ENCODE results near the gene RESP18. TPM values are rescaled to one million over a fixed set of nuclear protein-coding genes. Genes with fewer than 3 reads are reported as not detected.
A peak's percentile ranks its signal among the peaks of the same experiment; 100 is the strongest.

Gene RESP18
- total RNA-seq, 2 donors from 2014 or later, result not detected

DNA sequence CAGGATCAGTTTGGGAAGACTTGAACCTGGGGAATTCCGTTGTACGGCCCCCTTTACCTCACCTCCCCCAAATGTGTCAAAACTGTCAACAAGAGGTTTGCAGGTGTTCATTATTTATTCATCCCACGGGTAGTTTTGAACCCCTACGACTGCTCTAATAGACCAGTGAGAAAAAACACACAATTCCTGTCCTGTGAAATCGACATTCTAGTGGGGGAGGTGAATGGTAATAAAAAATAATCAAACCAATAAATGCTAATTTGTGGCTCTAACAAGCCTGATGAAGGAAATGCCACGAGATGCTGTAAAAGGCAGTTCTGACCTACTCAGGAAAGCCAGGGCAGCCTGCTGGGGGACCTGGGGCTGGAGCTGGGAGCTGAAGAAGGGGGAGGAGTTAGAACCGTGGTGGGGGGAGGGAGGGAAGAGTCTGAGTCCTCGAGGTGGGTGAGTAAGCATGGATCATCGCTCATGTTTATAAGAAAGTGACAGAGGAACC lies 53.8 kb downstream of the RESP18 start:
- DNase-seq (ENCODE audit: low spot score), result no peak
- Histone ChIP-seq H3K27me3 (replicated peaks; ENCODE audit: insufficient read depth) (no peaks in the 10 kb centered on the region), H3K9me3 (no peaks in the 10 kb centered on the region), H3K4me3 (peak overlapping the region; percentile 64 to 77), H3K27ac (peak overlapping the region; percentile 94 to 98), H3K36me3 (peaks cover 0 to 9% of the 10 kb centered on the region in 2 donors), H3K4me1 (replicated peaks) (peaks cover 13% of the 10 kb centered on the region)
- TF ChIP-seq, protein P1, sequence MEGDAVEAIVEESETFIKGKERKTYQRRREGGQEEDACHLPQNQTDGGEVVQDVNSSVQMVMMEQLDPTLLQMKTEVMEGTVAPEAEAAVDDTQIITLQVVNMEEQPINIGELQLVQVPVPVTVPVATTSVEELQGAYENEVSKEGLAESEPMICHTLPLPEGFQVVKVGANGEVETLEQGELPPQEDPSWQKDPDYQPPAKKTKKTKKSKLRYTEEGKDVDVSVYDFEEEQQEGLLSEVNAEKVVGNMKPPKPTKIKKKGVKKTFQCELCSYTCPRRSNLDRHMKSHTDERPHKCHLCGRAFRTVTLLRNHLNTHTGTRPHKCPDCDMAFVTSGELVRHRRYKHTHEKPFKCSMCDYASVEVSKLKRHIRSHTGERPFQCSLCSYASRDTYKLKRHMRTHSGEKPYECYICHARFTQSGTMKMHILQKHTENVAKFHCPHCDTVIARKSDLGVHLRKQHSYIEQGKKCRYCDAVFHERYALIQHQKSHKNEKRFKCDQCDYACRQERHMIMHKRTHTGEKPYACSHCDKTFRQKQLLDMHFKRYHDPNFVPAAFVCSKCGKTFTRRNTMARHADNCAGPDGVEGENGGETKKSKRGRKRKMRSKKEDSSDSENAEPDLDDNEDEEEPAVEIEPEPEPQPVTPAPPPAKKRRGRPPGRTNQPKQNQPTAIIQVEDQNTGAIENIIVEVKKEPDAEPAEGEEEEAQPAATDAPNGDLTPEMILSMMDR (IDR thresholded peaks at IDR 0.05), result peak in 1 of 4 experiments; percentile 21
- TF ChIP-seq POLR2AphosphoS5 (IDR thresholded peaks at IDR 0.05), result no peak
- intact Hi-C loops (cut with DNase I), result loop anchor here (2.0 kb wide), 1 partner anchor 16 kb away; no protein-coding TSS in a partner anchor
- WGBS, result 9% methylated on average over 9 of the region's 9 CpGs

DNA sequence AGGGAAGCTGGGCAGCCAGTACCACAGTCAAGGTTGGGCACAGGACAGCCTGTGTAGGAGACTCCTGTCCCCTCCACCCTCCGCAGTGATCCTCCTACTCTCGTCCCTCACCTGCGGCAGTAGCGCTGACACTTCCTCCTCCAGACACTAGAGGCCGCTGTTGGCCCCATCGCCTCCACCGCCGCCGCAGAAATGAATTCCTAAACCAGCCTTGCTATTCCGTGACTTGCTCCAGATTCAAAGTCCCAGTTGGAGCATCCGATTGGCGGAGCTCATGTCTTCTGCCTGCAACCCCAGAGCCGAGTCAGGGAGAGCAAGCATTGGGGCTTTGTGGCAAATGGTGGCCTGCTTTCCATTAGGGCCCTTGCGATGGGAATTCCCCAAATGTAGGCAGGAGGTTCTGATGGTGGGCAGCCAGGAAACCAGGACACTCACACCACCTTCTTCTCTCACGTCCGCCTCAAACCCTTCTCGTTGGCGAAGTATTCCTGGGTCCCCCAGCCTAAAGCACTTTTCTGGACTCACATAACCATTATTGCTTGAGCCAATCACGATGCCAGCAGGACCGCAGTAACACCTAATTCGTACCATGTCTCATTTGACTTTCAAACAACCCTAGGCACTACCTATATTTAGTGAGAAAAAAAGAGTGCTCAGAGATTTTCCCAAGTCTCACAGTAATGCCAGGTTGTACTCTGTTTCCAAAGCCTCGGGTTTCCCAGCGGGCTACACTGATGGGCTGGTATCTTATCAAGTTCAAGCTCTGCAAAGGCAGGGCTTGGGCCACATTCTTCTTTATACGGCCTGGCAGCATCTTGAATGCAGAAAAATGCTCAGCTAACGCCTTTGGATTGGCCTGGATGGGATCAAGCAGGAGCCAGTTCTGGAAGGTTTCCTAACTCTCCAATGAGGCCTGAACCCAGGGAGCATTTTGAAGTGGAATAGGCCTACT lies 54.6 kb downstream of the RESP18 start:
- H3K4me3 ChIP-seq, result no peak overlapping the region
- peak overlapping the region; percentile 94 to 98 for H3K27ac ChIP-seq
- peaks cover 13% of the 10 kb centered on the region for H3K4me1 ChIP-seq (replicated peaks)
- no peaks in the 10 kb centered on the region for H3K27me3 ChIP-seq (replicated peaks; ENCODE audit: insufficient read depth)
- H3K9me3 ChIP-seq, result no peaks in the 10 kb centered on the region
- intact Hi-C loops (cut with DNase I), result loop anchor here (2.0 kb wide), 1 partner anchor 17 kb away; no protein-coding TSS in a partner anchor
- peak; percentile 70 for DNase-seq (ENCODE audit: low spot score)
- WGBS, result 29% methylated on average over 25 of the region's 25 CpGs
- peaks cover 0 to 8% of the 10 kb centered on the region in 2 donors for H3K36me3 ChIP-seq
- TF ChIP-seq, protein P1 (IDR thresholded peaks at IDR 0.05), result peak; percentile 93 to 98 (median 95)
- TF ChIP-seq POLR2AphosphoS5 (IDR thresholded peaks at IDR 0.05) (peak; percentile 81), POLR2A (IDR thresholded peaks at IDR 0.05) (no peak)

MicroRNAs within 50 kb of the gene (microRNA counts, 767-probe panel; counts per million panel counts)
- 1,352 to 2,156 counts per million in 2 donors for microRNA hsa-miR-153

Small RNA genes within 50 kb of the gene (microRNA-seq; reads per million reads assigned to microRNA genes)
- gene MIR153-1, result not detected

Small RNA genes within 50 kb of the gene (small RNA-seq; reads per million reads assigned to genes)
- gene AC053503.3, result 0 reads per million in 2 donors
- 0 reads per million in 2 donors for gene MIR153-1

Other genes starting within 250 kb of the RESP18 start
- gene NHEJ1, start 171.9 kb downstream of the RESP18 start, total RNA-seq, result 10 to 100 TPM; 15.2 to 16.9 TPM
- gene SLC23A3, start 162.7 kb downstream of the RESP18 start, total RNA-seq, result 1 to 10 TPM; 2.3 to 2.9 TPM
- 10 to 100 TPM; 53.6 to 60.1 TPM for gene CNPPD1, start 155.8 kb downstream of the RESP18 start, total RNA-seq
- gene RETREG2, start 154.5 kb downstream of the RESP18 start, total RNA-seq, result 100 to 1,000 TPM in 1 of 2 donors, 10 to 100 TPM in 1; 84.4 to 142 TPM
- 10 to 100 TPM; 49.0 to 57.2 TPM for gene ZFAND2B, start 126.0 kb downstream of the RESP18 start, total RNA-seq
- 10 to 100 TPM; 31.9 to 32.1 TPM for gene ABCB6, start 113.8 kb downstream of the RESP18 start, total RNA-seq
- gene ATG9A, start 103.1 kb downstream of the RESP18 start, total RNA-seq, result 10 to 100 TPM; 38.8 to 78.8 TPM
- gene ANKZF1, start 102.9 kb downstream of the RESP18 start, total RNA-seq, result 10 to 100 TPM; 64.4 to 85.7 TPM
- 10 to 100 TPM; 23.1 to 25.0 TPM for gene GLB1L, start 87.3 kb downstream of the RESP18 start, total RNA-seq
- gene STK16, start 87.3 kb downstream of the RESP18 start, total RNA-seq, result 10 to 100 TPM; 20.5 to 26.1 TPM
- gene TUBA4B, start 79.5 kb downstream of the RESP18 start, total RNA-seq, result not detected
- 10 to 100 TPM; 43.5 to 51.2 TPM for gene TUBA4A, start 78.8 kb downstream of the RESP18 start, total RNA-seq
- 100 to 1,000 TPM; 155 to 163 TPM for gene DNAJB2, start 53.4 kb downstream of the RESP18 start, total RNA-seq
- 1 to 10 TPM in 1 of 2 donors, under 1 TPM in 1; 0.09 to 6.6 TPM for gene PTPRN, start 23.3 kb downstream of the RESP18 start, total RNA-seq
- gene DNPEP, start 55.2 kb upstream of the RESP18 start, total RNA-seq, result 10 to 100 TPM; 54.1 to 82.4 TPM
- 1,000 to 10,000 TPM; 1,584 to 1,742 TPM for gene DES, start 85.6 kb upstream of the RESP18 start, total RNA-seq
- 10 to 100 TPM; 30.7 to 53.4 TPM for gene SPEG, start 102.1 kb upstream of the RESP18 start, total RNA-seq
- gene GMPPA, start 166.1 kb upstream of the RESP18 start, total RNA-seq, result 10 to 100 TPM; 41.2 to 53.8 TPM
- gene ASIC4, start 181.7 kb upstream of the RESP18 start, total RNA-seq, result under 1 TPM; 0.09 to 0.45 TPM
- 100 to 1,000 TPM; 150 to 819 TPM for gene CHPF, start 211.1 kb upstream of the RESP18 start, total RNA-seq
- 10 to 100 TPM in 1 of 2 donors, 1 to 10 TPM in 1; 5.7 to 11.5 TPM for gene TMEM198, start 211.3 kb upstream of the RESP18 start, total RNA-seq
- gene OBSL1, start 238.8 kb upstream of the RESP18 start, total RNA-seq, result 100 to 1,000 TPM; 142 to 330 TPM
- gene INHA, start 239.6 kb upstream of the RESP18 start, total RNA-seq, result 100 to 1,000 TPM in 1 of 2 donors, under 1 TPM in 1; 0.96 to 391 TPM